PC-3 (cell line): ENCODE results near the gene CDC42SE2. TPM values are rescaled to one million over a fixed set of nuclear protein-coding genes. Genes with fewer than 3 reads are reported as not detected.

Experiments
- ATAC-seq: fragments of 200-7000 bp; cut with Tn5 transposase; 2 replicates; pipeline ENCODE4 v1.9.1; 2020; ENCODE audit warnings: mild to moderate bottlenecking, moderate library complexity
- BruUV-seq: library from RNA; stranded (reverse); fragments of 400-500 nt; replicated peaks from 2 replicates; lab custom pipeline; 2021; lab: Mats Ljungman, UMichigan
- CTCF ChIA-PET: fragments of 300-600 bp; sonication (Branson Sonifier 250); formaldehyde crosslinking; loops from one replicate; lab custom pipeline; 2022; ENCODE audit warnings: antibody characterized with exemption; lab: Charles Lee
- POLR2A ChIA-PET: fragments of 300-600 bp; sonication (Branson Sonifier 250); formaldehyde crosslinking; loops from one replicate; lab custom pipeline; 2022; ENCODE audit warnings: antibody characterized with exemption; ENCODE audit not compliant: unreplicated experiment; lab: Charles Lee
- DNase-seq: peaks from one replicate; pipeline ENCODE4 v3.0.0-alpha.2; 2015
- H2AFZ ChIP-seq: fragments of 300-600 bp; sonication (generic); 2 replicates; pipeline ENCODE4 v1.6.0; 2016; ENCODE audit warnings: antibody characterized with exemption, low read length
- H3F3A ChIP-seq: fragments of 300-600 bp; sonication (generic); one replicate; pipeline ENCODE4 v1.6.0; 2017; ENCODE audit warnings: antibody characterized with exemption, low read length, control low read depth, mild to moderate bottlenecking; ENCODE audit not compliant: unreplicated experiment
- H3K27ac ChIP-seq: fragments of 300-600 bp; sonication (generic); 2 replicates; pipeline ENCODE4 v1.5.1; 2016; ENCODE audit warnings: mild to moderate bottlenecking, low read length
- H3K27me3 ChIP-seq: fragments of 300-600 bp; sonication (generic); 2 replicates; pipeline ENCODE4 v1.6.1; 2016; ENCODE audit warnings: low read length, mixed read lengths
- H3K36me3 ChIP-seq: fragments of 300-600 bp; sonication (generic); 2 replicates; pipeline ENCODE4 v1.6.1; 2016; ENCODE audit warnings: low read depth, mixed run types, low read length, mixed read lengths
- H3K4me1 ChIP-seq: fragments of 300-600 bp; sonication (generic); 2 replicates; pipeline ENCODE4 v1.5.1; 2016; ENCODE audit warnings: low read length; ENCODE audit not compliant: insufficient read depth
- H3K4me2 ChIP-seq: fragments of 300-600 bp; sonication (generic); 2 replicates; pipeline ENCODE4 v1.6.0; 2016; ENCODE audit warnings: low read length
- H3K4me3 ChIP-seq: fragments of 300-600 bp; sonication (generic); 2 replicates; pipeline ENCODE4 v1.5.1; 2016; ENCODE audit warnings: mild to moderate bottlenecking, low read length, mixed read lengths
- H3K79me2 ChIP-seq: fragments of 300-600 bp; sonication (generic); 2 replicates; pipeline ENCODE4 v1.6.1; 2017; ENCODE audit warnings: low read length, mixed read lengths
- H3K9ac ChIP-seq: fragments of 300-600 bp; sonication (generic); 2 replicates; pipeline ENCODE4 v1.6.0; 2016; ENCODE audit warnings: mild to moderate bottlenecking, low read length
- H3K9me2 ChIP-seq: fragments of 300-600 bp; sonication (generic); replicated peaks from 2 replicates; pipeline ENCODE4 v1.6.1; 2016; ENCODE audit warnings: mixed run types, low read length, mixed read lengths
- H3K9me3 ChIP-seq: fragments of 300-600 bp; sonication (generic); 2 replicates; pipeline ENCODE4 v1.6.1; 2016; ENCODE audit warnings: low read length, mixed read lengths
- H4K20me1 ChIP-seq: fragments of 300-600 bp; sonication (generic); 2 replicates; pipeline ENCODE4 v1.6.1; 2016; ENCODE audit warnings: low read length, mixed read lengths
- CTCF ChIP-seq: fragments of 300-600 bp; sonication (generic); conservative IDR thresholded peaks from 2 replicates; pipeline ENCODE4 v1.5.1; 2017; ENCODE audit warnings: antibody characterized with exemption, low read depth, mild to moderate bottlenecking, low read length
- EZH2 ChIP-seq: fragments of 300-600 bp; sonication (generic); IDR thresholded peaks from one replicate; pipeline ENCODE4 v1.6.1; 2017; ENCODE audit warnings: antibody characterized with exemption, mild to moderate bottlenecking, low read length; ENCODE audit not compliant: unreplicated experiment
- EZH2phosphoT487 ChIP-seq: fragments of 300-600 bp; sonication (generic); IDR thresholded peaks from 2 replicates; pipeline ENCODE4 v1.6.1; 2018; ENCODE audit warnings: mild to moderate bottlenecking, antibody characterized with exemption, low read length, borderline replicate concordance
- intact Hi-C: fragments of 100-400 bp; cut with micrococcal nuclease; formaldehyde crosslinking; loops from 2 replicates; pipeline ENCODE4 v1.9.0; 2023
- total RNA-seq: library from RNA; depleted of rRNA; stranded (reverse); fragments of >200 nt; gene quantifications from 2 replicates; pipeline ENCODE4 v1.2.3, GENCODE V29; 2014

The CDC42SE2 gene
- total RNA-seq, 1 experiment from 2014 or later, result 13.3 TPM

- Histone ChIP-seq H3K9me2 (no peaks in the 10 kb centered on the region), H3K9ac (no peak overlapping the region), H2AFZ (no peak overlapping the region), H4K20me1 (no peaks in the 10 kb centered on the region), H3K36me3 (no peaks in the 10 kb centered on the region), H3K4me2 (no peak overlapping the region), H3K27ac (no peak overlapping the region), H3K4me1 (peaks cover 16% of the 10 kb centered on the region), H3K79me2 (no peaks in the 10 kb centered on the region), H3K4me3 (no peak overlapping the region), H3K9me3 (no peaks in the 10 kb centered on the region), H3F3A (no peaks in the 10 kb centered on the region), H3K27me3 (no peaks in the 10 kb centered on the region)
- ChIA-PET CTCF (no interaction called here), POLR2A (no interaction called here)
- DNase-seq, result no peak
- no peak for TF ChIP-seq EZH2phosphoT487
- no peak for TF ChIP-seq CTCF
- TF ChIP-seq EZH2, result no peak
- intact Hi-C loops, result loop anchor here (5.0 kb wide), 1 partner anchor 105 kb away; no protein-coding TSS in a partner anchor
- BruUV-seq, result no TSS peak
- no peak for ATAC-seq
These were observed 113.5 kb downstream of the CDC42SE2 start for GRCh38 chr5:131377346-131377745.

DNA sequence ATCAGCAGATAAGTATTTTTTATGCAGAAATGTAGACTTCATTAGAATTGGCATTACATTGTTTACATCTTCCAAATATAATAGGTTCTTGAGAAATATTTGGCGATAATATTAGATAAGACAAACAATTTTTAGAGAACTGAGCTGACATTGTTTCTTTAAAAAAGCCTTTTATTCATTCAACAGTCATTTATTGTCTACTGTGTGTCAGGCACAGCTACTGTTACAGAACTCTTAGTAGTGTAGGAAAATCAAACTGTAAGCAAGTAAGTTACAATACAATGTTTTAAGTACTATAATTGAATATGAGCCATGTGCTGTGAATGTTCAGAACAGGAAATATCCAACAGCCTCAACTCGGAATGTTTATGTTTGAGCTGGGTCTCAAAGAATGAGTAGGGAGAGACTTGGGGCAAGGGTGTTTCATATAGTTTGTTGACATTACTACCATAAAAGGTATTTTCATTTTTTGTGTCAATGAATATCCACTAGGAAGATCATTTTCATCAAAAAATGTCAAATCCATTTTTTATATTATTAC lies 114.0 kb downstream of the CDC42SE2 start:
- intact Hi-C loops, result loop anchor here (2.0 to 5.0 kb wide), 2 partner anchors 49 to 106 kb away; no protein-coding TSS in a partner anchor
- H3K4me3 ChIP-seq, result no peak overlapping the region
- DNase-seq (no peak), ATAC-seq (no peak)
- H3K4me1 ChIP-seq, result peaks cover 16% of the 10 kb centered on the region
- no peaks in the 10 kb centered on the region for H3K36me3 ChIP-seq
- no peaks in the 10 kb centered on the region for H4K20me1 ChIP-seq
- no peak overlapping the region for H2AFZ ChIP-seq
- no peak overlapping the region for H3K27ac ChIP-seq
- no TSS peak for BruUV-seq
- H3K79me2 ChIP-seq, result no peaks in the 10 kb centered on the region
- H3K4me2 ChIP-seq, result no peak overlapping the region
- no peak for TF ChIP-seq CTCF
- ChIA-PET CTCF (no interaction called here), POLR2A (no interaction called here)
- no peaks in the 10 kb centered on the region for H3K9me2 ChIP-seq
- H3K9ac ChIP-seq, result no peak overlapping the region
- H3K27me3 ChIP-seq, result no peaks in the 10 kb centered on the region
- H3F3A ChIP-seq, result no peaks in the 10 kb centered on the region
- H3K9me3 ChIP-seq, result no peaks in the 10 kb centered on the region

DNA sequence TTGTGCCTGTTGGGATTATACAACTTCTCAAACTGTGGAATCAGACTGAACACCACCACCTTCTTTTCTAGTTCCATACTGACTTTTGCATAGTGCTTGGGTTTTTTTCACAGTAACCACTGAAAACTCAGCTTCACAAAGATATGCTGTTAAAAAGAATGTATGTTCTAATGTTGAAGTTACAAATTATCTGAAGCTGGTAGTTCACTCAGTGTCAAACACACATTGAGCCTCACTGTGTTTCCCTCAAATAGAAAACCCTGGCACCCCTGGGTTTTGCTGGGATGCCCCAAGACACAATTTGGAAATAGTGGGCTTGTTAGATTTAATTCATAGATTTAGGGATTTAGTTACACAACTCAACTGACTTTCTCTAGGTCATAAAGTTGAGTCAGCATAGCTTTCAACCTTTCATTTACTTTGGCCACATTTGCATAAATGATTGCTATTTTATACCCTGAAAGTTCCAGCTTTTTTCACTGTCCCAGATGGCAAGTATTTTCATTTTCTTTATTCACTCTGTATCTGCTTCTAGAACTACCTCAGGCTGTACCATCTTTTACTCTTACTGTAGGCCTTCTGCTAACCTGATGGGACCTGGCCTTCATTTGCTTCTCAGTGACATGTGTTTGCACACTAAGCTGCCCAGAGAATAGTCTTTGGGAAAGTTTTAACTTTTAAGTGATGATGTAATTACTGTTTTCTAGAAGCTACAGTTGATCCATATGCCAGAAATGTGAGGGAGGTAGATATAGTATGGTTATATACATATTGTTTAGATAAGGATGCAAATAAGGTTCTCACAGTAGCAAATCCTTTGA lies 115.1 kb downstream of the CDC42SE2 start:
- ATAC-seq, result no peak
- H3K4me1 ChIP-seq, result peaks cover 16% of the 10 kb centered on the region
- H3K27ac ChIP-seq, result peak overlapping the region; percentile 67
- ChIA-PET POLR2A (no interaction called here), CTCF (no interaction called here)
- no TSS peak for BruUV-seq
- H3K4me3 ChIP-seq, result no peak overlapping the region
- no peaks in the 10 kb centered on the region for H3K27me3 ChIP-seq
- DNase-seq, result no peak
- no peaks in the 10 kb centered on the region for H3F3A ChIP-seq
- no peaks in the 10 kb centered on the region for H4K20me1 ChIP-seq
- H3K4me2 ChIP-seq, result peak overlapping the region; percentile 38; the same call in 1 of the 2 replicates
- H3K9me2 ChIP-seq, result no peaks in the 10 kb centered on the region
- no peaks in the 10 kb centered on the region for H3K36me3 ChIP-seq
- no peak for TF ChIP-seq EZH2phosphoT487
- TF ChIP-seq EZH2, result no peak
- TF ChIP-seq CTCF, result no peak
- no peaks in the 10 kb centered on the region for H3K79me2 ChIP-seq
- no peak overlapping the region for H2AFZ ChIP-seq
- no peaks in the 10 kb centered on the region for H3K9me3 ChIP-seq
- intact Hi-C loops, result loop anchor here (2.0 to 5.0 kb wide), 2 partner anchors 50 to 107 kb away; no protein-coding TSS in a partner anchor
- H3K9ac ChIP-seq, result 0 out of 2 replicates have a peak overlapping the region, but pooled peaks have one; percentile 21
